Astrocyte of the cerebellum (primary cell): ENCODE measurements around the gene RIMBP3C.
"Not testable (repeated sequence)": the region's sequence is repeated elsewhere in the genome, so short reads cannot be mapped to it uniquely, and the experiment has no call there.

ENCODE experiments used
- DNase-seq: peaks from one replicate; pipeline ENCODE4 v3.0.0-alpha.2; 2011; ENCODE audit warnings: low read depth
- H3K4me3 ChIP-seq: 2 replicates; pipeline ENCODE4 v1.5.1; 2011; ENCODE audit warnings: mild to moderate bottlenecking, low read depth, low read length, moderate library complexity
- in situ Hi-C: cut with HindIII; loops from 2 replicates; pipeline ENCODE4 v1.10.0; 2017; ENCODE audit warnings: low sequenced_read_pairs

Gene RIMBP3C

GRCh38 chr22:21514117-21514516 is 37.1 kb downstream of the RIMBP3C start:
- in situ Hi-C loops, result not testable (repeated sequence)

GRCh38 chr22:21512022-21512421 is 39.2 kb downstream of the RIMBP3C start:
- in situ Hi-C loops, DNase-seq, H3K4me3 ChIP-seq: not testable (repeated sequence)

More at GRCh38 chr22:21514117-21514516, 37.1 kb downstream of the RIMBP3C start:
- not testable (repeated sequence) for H3K4me3 ChIP-seq, DNase-seq

- DNase-seq, H3K4me3 ChIP-seq, in situ Hi-C loops: not testable (repeated sequence)
Measured at GRCh38 chr22:21510397-21510796, 40.9 kb downstream of the RIMBP3C start.

GRCh38 chr22:21499623-21500506 is 51.4 kb downstream of the RIMBP3C start:
- H3K4me3 ChIP-seq, in situ Hi-C loops, DNase-seq: not testable (repeated sequence)

GRCh38 chr22:21498489-21498888 is 52.8 kb downstream of the RIMBP3C start:
- in situ Hi-C loops, DNase-seq, H3K4me3 ChIP-seq: not testable (repeated sequence)

GRCh38 chr22:21497984-21498383 is 53.3 kb downstream of the RIMBP3C start:
- H3K4me3 ChIP-seq, DNase-seq, in situ Hi-C loops: not testable (repeated sequence)
